Putamen (tissue), 1 donor: ENCODE data around the gene CDK5R1.
A peak's percentile ranks its signal among the peaks of the same experiment; 100 is the strongest.
"Not testable (repeated sequence)": the region's sequence is repeated elsewhere in the genome, so short reads cannot be mapped to it uniquely, and the experiment has no call there.

Experiments used
- DNase-seq: peaks from one replicate; pipeline ENCODE4 v3.0.0-alpha.2; 2016; ENCODE audit warnings: low spot score

The CDK5R1 gene

DNA sequence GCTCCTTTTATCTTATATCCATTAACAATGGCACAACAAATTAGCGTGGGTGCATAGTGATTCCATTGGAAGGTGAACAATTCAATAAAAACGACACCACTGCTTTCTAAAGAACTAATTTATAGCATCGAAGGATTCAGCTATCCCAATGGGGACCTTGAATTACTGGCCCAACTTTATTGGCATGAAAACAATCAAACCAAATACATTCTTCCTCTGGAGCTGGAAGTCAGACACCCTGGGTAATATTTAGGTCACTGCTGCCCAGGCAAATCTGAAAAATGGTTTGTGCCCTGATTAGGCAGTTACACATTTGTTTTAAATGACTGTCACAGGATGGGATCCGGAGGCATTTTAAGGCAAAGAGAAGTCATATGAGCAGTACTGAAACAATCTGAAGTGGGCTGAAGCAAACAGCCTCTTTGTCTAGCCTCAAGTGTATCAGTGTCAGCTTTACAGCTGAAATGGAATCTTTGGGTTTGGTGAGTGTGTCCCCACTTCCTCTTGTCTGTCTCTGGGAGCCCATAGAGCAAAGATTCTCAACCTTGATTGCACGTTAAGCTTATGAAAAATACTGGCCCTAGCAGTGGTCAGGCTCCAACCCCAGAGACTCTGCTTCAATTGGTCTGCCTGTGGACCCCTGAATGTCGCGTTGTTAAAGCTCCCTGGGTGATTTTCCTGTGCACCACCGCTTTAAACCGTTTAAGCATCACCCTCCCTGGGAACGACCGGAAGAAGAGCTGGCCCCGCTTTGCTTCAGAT, 30.3 kb downstream of the CDK5R1 start:
- no peak for DNase-seq

DNA sequence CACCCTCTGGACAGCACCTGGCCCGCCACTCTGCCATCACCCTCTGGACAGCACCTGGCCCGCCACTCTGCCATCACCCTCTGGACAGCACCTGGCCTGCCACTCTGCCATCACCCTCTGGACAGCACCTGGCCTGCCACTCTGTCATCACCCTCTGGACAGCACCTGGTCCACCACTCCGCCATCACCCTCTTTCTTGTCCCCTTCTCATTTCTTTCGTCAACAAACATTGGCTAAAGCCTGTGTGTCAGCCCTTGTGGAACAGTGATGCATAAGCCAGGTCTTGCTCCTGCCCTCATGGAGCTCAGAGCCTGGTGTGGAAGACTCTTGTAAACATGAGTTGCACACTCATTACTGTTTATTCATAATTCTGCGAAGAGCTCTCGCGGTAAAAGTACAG, 31.2 kb downstream of the CDK5R1 start:
- DNase-seq: no peak

DNA sequence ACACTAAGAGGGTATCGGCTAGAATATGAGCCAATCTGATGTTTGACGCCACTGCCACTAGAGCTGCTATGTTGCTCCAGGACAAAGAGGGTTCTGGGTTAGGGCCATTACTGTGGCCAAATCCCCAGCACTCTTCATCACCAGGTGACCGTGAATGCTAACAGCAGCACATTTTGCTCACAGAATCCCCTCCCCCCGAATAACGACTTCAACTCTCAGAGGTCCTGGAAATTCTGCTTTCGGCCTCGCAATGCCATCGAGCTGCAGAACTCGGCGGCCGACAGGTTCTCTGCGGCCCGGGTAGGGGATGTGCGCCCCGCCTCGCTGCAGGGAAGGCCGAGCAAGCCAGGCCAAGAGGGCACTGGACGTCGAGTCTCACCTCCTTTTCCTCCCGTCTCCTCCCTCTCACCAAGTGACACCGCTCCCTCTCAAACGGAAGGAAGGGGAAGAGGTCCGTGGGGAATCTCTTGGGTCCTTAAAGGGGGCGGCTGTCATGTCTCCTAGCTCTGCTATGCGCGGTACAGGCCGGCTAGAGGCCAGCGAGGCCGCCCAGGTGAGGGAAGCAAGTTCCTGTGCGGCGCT, 31.9 kb downstream of the CDK5R1 start:
- no peak for DNase-seq

DNA sequence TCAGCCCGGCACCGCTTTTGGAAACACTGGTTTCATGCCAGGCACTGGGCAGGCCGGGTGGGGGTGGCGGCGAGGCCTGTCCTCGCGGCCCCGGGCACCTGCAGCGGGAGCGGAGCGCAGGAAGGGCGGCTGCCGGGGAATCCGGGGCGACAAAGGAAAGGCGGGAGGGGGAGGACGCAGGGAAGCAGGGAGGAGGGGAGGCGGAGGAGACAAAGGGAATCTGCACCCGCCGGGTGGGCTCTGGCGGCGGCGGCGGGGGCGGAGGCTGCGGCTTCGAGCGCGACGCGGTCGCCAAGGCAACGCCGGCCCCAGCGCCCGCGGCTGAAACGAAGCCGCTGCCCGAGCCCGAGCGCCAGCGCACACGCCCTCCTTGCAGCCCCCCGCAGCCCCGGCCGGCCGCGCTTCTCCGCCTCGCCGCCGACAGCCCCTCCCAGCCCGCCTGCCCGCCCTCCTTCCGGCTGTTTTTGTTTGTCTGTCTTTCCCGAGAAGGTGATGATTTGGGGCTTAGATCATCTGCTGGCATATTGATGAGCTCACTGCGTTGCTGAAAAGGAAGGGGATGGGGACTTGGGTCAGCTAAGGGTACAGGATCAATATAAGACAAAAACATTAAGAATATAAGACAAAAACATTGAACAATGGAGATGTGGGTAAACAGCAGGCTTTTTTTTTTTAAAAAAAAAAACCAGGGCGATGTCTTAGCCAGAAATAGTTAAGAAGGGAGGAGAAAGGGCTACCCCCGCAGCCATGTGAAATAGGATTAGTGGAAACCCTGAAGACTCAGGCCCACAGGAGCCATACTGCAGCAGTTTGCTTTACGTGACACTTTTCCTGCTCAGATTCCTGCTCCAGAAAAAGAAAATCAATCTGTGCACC, 32.7 kb downstream of the CDK5R1 start:
- DNase-seq: no peak

DNA sequence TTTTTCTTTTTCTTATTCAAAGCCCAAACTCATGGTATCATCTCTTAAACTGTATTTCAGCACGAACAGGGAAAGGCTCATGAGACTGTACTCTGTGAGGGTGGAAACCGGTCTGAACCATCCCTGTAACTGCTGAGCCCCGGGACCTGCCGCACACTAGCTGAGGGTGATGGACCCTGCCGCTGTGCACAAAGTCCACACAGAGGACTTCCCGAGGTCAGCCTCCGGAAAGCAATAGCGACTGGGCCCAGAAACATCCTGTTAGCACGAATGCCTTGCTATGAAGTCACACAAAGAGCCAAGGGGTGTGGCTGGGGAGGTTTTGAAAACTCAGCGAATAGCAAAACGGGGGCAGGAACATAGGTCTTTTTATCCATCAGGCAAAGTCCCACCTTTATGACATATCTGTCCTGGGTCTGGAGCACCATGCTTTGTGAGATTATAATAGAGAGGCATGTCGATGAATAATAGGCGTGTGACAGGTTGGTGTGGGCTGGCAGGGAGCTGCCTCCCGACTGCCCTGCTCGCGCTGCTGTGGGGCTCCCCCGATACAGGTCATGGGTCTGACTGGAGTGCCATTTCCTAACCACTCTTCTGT, 33.4 kb downstream of the CDK5R1 start:
- DNase-seq: peak; percentile 41

DNA sequence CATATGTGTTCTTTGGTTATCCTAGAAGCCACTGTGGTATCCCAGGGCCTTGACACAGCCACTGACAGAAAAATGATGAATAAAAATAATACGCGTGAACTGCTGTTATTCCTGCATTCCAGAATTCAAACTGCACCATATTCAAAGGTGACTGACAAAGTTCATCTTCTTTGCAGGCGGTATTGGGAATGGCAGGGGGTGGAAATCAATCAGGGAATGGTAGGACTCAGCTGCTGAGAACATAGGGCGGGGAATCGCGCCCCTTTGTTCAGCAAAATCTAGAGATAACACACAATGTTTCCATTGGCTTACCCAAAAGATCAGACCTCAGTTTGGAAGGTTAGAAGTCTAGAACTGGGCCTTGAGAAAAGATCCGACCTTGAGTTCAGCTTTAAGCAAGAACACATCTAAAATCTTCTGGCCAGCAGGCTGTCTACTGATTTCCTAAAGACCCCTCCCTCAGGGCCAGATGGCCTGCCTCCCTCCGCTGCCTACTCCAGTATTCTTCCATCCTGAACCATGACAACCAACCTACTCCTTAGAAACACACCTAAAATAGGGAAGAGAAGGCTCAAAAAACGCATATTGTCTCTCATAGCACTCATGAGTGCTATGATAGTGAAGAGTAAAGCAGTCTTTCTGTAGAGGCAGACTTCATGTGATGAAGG, 34.1 kb downstream of the CDK5R1 start:
- no peak for DNase-seq

DNA sequence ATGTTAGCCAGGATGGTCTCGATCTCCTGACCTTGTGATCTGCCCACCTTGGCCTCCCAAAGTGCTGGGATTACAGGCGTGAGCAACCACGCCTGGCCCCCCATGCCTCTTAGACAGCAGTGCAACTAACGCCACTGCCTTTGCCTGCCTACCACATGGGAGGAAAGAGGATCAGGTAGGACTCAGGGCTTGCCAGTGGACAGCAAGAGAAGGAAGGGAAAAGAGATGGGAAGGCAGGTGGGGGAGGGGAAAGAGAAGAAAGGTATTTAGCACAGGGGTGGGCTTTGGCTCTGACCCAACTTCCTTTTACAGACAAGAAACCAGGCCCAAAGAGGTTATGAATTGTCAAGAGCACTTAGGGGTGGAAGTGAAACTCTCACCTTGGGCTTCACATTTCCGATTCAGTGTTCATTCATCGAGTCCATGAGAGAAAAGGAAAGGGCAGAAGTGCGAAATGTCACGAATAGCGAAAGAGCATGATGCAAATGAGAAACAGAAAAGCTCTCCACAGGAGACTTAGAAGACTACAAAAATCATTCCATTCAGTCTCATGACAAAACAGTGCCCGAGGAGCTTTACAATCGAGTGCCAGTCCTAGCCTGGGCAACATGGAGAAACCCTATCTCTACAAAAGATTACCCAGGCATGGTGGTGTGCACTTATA, 36.4 kb downstream of the CDK5R1 start:
- no peak for DNase-seq

DNA sequence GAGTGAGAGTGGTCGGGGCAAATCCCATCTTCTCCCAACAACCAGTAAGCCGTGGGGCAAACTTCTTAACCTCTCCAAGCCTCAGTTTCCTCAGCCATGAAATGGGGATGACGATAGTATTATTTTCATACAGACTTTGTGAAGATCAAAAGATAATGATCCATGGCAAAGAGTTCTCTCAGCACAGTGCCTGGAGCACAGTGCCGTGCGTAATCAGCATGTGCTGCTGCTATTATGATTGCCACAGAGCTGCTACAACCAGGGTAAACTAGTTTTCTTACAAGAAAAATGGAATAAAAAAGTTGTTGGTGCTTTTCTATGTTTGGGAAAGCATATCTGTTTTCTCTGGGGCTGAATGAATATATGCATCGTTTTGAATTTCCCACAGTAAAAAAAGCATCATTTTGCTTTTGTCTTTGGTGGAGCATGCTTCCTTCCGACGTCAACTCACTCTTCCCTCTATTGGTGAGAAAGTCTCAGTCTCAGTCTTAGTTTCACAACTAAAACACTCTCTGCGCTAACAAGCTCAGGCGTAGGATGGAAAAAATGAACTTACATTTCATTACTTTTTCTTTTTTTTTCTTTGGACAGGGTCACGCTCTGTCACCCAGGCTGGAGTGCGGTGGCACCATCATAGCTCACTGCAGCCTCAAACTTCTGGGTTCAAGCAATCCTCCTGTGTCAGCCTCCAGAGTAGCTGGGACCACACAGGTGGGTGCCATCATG, 37.2 kb downstream of the CDK5R1 start:
- no peak for DNase-seq

DNA sequence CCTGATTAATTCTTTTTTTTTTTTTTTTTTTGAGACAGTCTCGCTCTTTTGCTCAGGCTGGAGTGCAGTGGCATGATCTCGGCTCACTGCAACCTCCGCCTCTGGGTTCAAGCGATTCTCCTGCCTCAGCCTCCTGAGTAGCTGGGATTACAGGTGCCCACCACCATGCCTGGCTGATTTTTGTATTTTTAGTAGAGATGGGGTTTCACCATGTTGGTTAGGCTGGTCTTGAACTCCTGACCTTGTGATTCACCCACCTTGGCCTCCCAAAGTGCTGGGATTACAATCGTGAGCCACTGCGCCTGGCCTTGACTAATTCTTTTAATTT, 37.7 kb downstream of the CDK5R1 start:
- not testable (repeated sequence) for DNase-seq

DNA sequence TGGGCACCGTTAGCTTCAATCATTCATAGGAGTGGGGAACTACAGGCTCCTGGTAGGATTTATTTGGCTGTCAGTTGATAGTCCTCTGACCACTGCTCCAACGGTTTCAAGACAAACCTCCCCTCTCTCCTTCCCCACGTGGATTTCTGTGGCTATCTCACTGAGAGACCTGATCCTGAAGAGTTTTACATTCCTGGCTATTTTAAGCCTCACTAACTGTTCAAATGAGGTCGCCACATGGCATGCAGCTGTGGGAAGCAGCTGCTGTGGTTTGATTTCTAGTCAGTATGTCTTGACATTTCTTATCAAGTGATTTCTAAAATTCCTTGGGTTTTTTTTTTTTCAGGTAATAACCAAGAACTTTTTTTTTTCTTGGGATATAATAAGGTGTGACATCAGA, 38.3 kb downstream of the CDK5R1 start:
- DNase-seq: no peak

DNA sequence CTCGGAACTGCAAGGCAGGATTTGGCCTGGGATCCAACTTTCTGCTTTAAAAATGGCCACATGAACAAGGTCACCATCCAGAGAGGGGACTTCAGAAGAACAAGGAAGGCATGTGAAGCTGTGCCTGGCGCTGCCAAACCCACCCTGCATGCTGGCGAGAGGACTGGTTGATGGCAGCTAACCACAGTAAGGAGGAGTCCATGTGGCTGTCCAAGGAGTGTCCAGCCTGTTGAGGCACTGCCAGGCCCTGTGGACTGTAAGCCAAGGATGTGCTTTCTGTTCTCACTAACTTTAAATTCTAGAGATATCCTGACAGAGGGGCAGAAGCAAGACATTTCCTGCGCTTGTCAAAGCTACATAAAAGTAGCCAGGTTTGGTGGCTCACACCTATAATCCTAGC, 40.4 kb downstream of the CDK5R1 start:
- DNase-seq: no peak

DNA sequence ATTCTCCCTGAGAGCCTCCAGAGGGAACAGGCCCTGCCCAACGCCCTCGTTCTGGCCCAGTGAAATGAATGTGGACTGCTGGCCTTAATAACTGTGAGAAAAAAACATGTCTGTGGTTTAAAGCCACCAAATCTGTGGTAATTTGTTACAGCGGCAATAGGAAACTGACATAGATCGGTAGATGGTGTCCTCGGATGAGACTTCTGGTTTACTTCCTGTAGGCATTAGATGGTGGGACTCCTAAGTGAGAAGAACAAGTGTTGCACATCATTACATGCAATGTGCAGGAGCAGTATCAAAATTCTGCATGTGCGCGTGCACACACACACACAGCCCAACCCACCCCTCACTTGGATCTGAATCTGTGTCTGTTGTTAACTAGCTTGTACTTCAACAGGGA, 42.0 kb downstream of the CDK5R1 start:
- no peak for DNase-seq

DNA sequence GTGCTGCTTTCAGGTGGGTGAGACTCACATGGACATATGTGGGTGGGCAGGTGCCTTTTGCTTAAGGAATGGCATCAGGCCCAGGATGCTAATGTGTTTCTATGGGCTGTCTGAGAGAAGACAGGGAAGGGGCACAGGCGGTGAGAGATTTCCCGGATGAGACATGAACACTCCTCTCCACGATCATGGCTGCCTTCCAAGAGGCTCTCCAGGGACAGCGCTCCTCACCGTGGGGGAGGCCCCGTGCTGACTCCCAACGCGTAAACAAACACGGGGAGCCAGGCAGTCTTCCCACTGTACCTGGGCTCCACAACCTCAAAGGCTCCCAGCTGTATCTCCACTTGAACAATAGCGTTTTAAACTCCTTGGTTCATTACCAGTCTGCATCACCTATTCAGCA, 42.8 kb downstream of the CDK5R1 start:
- no peak for DNase-seq

DNA sequence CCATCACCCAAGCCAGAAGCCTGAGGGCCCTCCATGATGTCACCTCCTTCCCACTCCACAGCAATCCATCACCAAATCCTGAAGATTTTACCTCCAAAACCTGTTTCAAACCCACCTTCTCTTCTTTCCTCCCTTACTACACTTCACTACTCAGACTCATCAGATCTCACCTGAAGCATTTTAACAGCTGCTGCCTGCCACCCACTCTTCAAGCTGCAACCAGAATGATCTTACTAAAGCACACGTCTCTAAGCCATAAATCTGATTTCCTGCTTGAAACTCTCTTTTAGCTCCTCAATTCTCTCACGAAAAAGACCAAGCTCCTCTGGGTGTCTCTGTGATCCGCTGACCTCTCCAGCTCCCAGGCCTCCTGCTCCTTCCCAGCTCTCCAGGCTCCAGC, 46.5 kb downstream of the CDK5R1 start:
- no peak for DNase-seq

DNA sequence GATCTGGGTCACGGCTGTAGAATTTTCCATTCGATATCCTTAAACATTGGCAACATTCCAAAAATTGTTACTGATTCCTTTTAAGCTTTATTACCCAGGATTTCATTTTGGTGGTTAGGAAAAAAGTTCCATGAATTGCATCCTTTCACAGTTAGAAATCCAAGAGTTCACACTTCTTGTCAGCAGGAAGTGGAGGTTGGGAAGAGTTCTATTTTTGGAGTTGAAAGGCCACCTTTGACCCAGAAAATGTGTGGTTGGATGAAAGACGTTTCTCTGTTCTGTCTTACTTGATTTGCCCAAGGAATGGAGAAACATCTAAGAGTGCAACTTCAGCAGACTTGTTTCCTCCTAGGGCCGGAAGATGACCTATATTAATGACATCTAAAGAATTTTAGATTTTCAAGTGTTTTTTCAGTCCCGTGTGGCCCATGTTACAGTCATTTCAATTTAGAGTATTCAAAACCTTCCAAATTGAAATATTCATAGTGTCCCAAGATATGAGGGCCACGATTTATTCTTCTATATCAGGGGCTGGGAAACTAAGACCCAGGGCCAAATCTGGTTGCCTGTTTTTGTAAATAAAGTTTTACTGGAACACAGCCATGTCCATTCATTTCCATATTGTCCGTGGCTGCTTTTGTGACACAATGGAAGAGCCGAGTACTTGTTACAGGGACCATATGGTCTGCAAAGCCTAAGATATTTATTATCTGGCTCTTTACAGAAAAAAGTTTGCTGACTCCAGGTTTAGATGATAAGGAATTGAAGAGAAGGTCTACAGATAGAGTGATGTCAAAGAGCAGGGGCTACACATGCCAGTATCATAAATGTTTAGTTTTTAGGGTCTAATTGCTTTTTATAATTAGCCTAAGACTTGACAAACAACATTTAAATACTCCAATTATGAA, 50.2 kb downstream of the CDK5R1 start:
- DNase-seq: no peak
